GM12872 (cell line): ENCODE data around the gene XAB2.

Source experiments
- TF ChIP-seq, protein P1 (sequence below): IDR thresholded peaks from 3 replicates; pipeline ENCODE4 v1.5.1; 2011; ENCODE audit warnings: low read depth, mild to moderate bottlenecking, low read length, moderate library complexity; ENCODE audit not compliant: insufficient read depth

The XAB2 gene

DNA sequence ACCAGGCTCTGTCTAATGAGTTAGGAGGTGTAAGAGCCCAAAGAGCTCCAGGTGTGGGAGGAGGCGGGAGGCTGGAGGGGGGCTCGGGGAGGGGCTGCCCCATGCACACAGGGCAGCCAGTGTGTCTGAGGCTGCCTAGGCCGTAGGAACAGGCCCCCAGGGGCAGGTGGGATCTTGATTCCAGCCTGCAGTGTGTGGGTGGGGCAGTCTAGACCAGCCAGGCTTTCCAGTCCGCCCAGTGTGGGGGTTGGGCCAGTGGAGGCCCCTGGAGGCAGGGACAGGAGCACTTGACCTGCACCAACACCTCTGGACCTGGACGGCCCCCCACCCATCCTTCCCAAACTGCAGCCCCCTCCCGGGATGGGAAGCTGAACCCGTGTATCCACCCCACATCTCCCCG, 39.1 kb downstream of the XAB2 start:
- TF ChIP-seq, protein P1, sequence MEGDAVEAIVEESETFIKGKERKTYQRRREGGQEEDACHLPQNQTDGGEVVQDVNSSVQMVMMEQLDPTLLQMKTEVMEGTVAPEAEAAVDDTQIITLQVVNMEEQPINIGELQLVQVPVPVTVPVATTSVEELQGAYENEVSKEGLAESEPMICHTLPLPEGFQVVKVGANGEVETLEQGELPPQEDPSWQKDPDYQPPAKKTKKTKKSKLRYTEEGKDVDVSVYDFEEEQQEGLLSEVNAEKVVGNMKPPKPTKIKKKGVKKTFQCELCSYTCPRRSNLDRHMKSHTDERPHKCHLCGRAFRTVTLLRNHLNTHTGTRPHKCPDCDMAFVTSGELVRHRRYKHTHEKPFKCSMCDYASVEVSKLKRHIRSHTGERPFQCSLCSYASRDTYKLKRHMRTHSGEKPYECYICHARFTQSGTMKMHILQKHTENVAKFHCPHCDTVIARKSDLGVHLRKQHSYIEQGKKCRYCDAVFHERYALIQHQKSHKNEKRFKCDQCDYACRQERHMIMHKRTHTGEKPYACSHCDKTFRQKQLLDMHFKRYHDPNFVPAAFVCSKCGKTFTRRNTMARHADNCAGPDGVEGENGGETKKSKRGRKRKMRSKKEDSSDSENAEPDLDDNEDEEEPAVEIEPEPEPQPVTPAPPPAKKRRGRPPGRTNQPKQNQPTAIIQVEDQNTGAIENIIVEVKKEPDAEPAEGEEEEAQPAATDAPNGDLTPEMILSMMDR = no peak

DNA sequence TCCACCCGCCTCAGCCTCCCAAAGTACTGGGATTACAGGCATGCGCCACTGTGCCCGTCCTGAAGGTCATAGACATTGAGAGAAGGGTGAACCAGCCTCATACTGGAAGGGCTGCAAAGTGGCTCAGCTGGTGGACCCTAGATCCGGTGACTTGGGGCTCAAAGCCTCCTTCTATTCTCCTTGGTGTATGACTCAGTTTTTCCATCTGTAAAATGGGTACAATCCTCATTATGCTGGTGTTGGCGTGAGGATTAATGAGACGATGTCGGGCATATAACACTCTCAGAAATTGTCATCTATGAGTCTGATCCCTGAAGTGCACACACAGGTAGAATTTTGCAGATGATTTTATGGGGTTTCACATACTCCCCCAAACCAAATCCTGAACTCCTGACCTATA, 39.5 kb downstream of the XAB2 start:
- TF ChIP-seq, protein P1 = no peak

DNA sequence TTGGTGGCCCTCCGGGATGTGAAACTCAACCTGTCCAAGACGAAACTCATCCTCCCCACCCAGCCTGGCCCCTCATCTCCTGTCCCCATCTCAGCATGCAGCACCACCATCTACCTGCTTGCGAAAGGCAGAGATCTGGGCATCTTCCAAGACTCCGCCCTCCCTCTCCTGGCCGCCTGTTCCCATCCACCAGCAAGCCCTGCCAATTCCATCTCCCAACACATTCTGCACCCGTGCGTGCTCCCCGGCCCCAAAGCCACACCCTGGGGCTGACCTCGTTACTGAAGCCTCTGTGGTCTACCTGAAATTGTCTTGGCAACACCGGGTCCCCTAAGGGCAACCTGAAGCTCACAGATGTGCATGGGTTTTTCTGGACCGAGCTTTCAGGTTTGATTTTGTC, 46.9 kb downstream of the XAB2 start:
- TF ChIP-seq, protein P1 = no peak

DNA sequence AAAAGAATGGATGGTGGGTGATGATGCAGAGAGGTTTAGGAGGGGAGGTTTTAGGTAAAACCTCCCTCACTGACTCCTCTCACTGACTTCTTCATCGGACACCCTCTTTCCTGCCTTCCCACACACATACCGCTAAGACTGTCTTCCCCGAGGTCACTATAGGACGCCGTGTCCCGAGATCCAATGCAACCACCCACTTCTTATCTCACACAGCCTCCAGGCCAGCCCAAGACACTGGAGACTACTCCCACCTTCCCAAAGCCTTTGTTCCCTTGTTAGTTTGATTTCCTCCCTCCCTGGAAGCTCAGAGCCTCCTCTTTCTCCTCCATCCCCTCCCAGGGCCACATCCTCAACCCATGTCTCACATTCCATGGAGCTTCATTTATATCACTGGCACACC, 50.2 kb downstream of the XAB2 start:
- TF ChIP-seq, protein P1 = no peak

DNA sequence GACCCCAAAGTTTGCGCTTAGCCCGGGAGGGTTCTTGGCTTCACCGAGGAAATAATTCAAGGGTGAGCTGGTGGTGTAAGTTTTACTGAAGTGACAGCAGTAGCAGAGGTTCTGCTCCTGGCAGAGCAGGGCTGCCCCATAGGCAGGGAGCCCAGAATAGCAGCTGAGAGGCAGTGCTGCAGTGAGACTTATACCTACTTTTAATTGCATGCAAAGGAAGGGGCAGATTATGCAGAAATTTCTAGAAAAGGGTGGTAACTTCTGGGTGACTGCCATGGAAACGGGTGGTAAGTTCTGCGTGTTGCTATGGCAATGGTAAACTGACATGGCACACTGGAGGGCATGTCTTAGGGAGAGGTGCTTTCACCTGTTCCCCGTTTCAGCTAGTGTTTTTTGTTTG, 51.2 kb downstream of the XAB2 start:
- TF ChIP-seq, protein P1 = no peak

DNA sequence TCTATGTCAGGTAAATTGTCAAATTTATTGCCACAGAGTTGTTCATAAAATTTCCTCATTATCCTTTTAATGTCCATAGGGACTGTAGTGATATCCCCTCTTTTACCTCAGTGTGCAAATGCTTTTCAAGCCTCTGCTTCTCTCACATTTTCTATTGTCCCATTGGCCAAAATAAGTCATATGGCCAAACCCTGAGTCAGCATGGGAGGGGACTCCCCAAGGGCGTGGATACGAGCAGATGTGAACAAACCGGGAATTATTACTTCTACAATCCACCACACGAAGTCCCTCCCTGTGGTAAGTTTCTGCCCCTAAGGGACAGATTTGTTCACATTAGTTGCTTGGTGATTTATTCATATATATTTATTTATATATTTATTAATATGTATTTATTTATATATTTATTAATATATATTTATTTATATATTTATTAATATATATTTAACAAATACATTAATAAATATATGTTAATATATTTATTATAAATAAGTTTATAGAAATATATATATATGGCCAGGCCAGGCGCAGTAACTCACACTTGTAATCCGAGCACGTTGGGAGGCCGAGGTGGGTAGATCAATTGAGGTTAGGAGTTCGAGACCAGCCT, 53.8 kb downstream of the XAB2 start:
- TF ChIP-seq, protein P1 = no peak

DNA sequence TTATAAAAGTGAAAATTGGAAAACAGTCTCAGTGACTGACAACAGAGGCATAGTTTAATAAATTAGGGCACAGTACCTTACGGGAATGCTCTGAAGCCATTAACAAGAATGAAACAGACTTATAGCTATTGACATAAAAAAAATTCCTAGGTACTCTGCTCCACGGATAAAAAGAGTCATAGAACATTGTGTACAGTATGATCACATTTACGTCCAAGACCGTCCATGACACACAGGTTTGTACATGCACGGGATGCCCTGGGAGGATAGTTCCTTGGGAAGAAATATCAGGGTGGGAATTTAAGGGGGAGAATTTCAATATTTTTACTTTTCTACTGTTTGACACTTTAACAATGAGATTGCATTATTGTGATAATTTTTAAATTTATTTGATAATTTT, 58.6 kb downstream of the XAB2 start:
- TF ChIP-seq, protein P1 = no peak
